Endothelial cell of umbilical vein (primary cell): ENCODE measurements around the gene H2AZ1. TPM values are rescaled to one million over a fixed set of nuclear protein-coding genes. Genes with fewer than 3 reads are reported as not detected.

Experiments used
- BruUV-seq: library from RNA; stranded (reverse); fragments of 400-500 nt; replicated peaks from 2 replicates; lab custom pipeline; 2021; lab: Mats Ljungman, UMichigan
- CTCF ChIA-PET: fragments of 300-600, 350-600 bp; sonication (Branson Sonifier 250); formaldehyde crosslinking; loops from one replicate; lab custom pipeline; 2021; ENCODE audit warnings: antibody characterized with exemption, inconsistent platforms; lab: Charles Lee
- POLR2A ChIA-PET: fragments of 300-600, 350-600 bp; sonication (Branson Sonifier 250); formaldehyde crosslinking; loops from one replicate; lab custom pipeline; 2021; ENCODE audit warnings: antibody characterized with exemption, inconsistent platforms; lab: Charles Lee
- DNase-seq: peaks from one replicate; pipeline ENCODE4 v3.0.0-alpha.2; 2011; ENCODE audit warnings: low read depth, low spot score
- FAIRE-seq: peaks from 2 replicates; lab custom pipeline; 2011; peaks lifted over from hg19 to GRCh38; lab: Jason Lieb, UNC
- H2AFZ ChIP-seq: 2 replicates; pipeline ENCODE4 v1.6.0; 2012; ENCODE audit warnings: low read depth, low read length, control low read depth, inconsistent platforms
- H3K27ac ChIP-seq: 2 replicates; pipeline ENCODE4 v1.5.1; 2011; ENCODE audit warnings: low read depth, mild to moderate bottlenecking, control low read depth, low read length, moderate library complexity; ENCODE audit not compliant: insufficient read depth
- H3K27me3 ChIP-seq, 2 experiments: 2 replicates each; pipeline versions ENCODE4 v1.6.0 to v1.6.1; 2011; ENCODE audit warnings: low read length in 2 of 2, mixed read lengths in 1 of 2; ENCODE audit not compliant: control insufficient read depth in 2 of 2, insufficient read depth in 2 of 2
- H3K36me3 ChIP-seq, 2 experiments: 2 replicates in 1 of 2; 3 replicates in 1 of 2; pipeline ENCODE4 v1.5.1; 2011; ENCODE audit warnings: low read length in 2 of 2, mild to moderate bottlenecking in 1 of 2, moderate library complexity in 1 of 2; ENCODE audit not compliant: control insufficient read depth in 2 of 2, insufficient read depth in 2 of 2; ENCODE audit errors: extremely low read depth in 1 of 2
- H3K4me1 ChIP-seq: 3 replicates; pipeline ENCODE4 v1.5.1; 2011; ENCODE audit warnings: mild to moderate bottlenecking, low read length; ENCODE audit not compliant: control insufficient read depth, insufficient read depth; ENCODE audit errors: extremely low read depth
- H3K4me2 ChIP-seq: 2 replicates; pipeline ENCODE4 v1.6.1; 2011; ENCODE audit warnings: low read length, control low read depth, mixed read lengths; ENCODE audit not compliant: insufficient read depth
- H3K4me3 ChIP-seq, 3 experiments: fragments of 200-600 bp in 1 of 3; sonication (generic), shearing (Covaris generic) in 1 of 3; replicated peaks in 1 of 3; 2 replicates each; pipeline ENCODE4 v1.5.1; 2011 to 2016; ENCODE audit warnings: control low read depth in 3 of 3, low read length in 3 of 3, mild to moderate bottlenecking in 2 of 3, inconsistent platforms in 1 of 3, low read depth in 1 of 3, moderate library complexity in 1 of 3; ENCODE audit not compliant: insufficient read depth in 1 of 3
- H3K79me2 ChIP-seq: 2 replicates; pipeline ENCODE4 v1.6.0; 2012; ENCODE audit warnings: low read length, inconsistent platforms; ENCODE audit not compliant: control insufficient read depth, insufficient read depth
- H3K9ac ChIP-seq: replicated peaks from 2 replicates; pipeline ENCODE3; 2011; ENCODE audit warnings: low read length, control low read depth; ENCODE audit not compliant: insufficient read depth; ENCODE audit errors: extremely low read depth
- H3K9me1 ChIP-seq: replicated peaks from 3 replicates; pipeline ENCODE4 v1.6.0; 2011; ENCODE audit warnings: mild to moderate bottlenecking, low read length; ENCODE audit not compliant: control insufficient read depth, insufficient read depth; ENCODE audit errors: extremely low read depth
- H3K9me3 ChIP-seq: replicated peaks from 2 replicates; pipeline ENCODE4 v1.5.1; 2012; ENCODE audit warnings: low read length, inconsistent platforms; ENCODE audit not compliant: control insufficient read depth, insufficient read depth
- H4K20me1 ChIP-seq: replicated peaks from 2 replicates; pipeline ENCODE3; 2011; ENCODE audit warnings: mild to moderate bottlenecking, low read length; ENCODE audit not compliant: control insufficient read depth, insufficient read depth; ENCODE audit errors: extremely low read depth
- CTCF ChIP-seq, 2 donors: IDR thresholded peaks; 1 replicate in 1 of 2; 2 replicates in 1 of 2; pipeline ENCODE4 v1.5.1; 2011; ENCODE audit warnings: low read length in 2 of 2, mild to moderate bottlenecking in 2 of 2, moderate library complexity in 2 of 2, control low read depth in 1 of 2, inconsistent platforms in 1 of 2, low read depth in 1 of 2; ENCODE audit not compliant: insufficient read depth in 1 of 2; ENCODE audit errors: extremely low read depth in 1 of 2
- EZH2 ChIP-seq: IDR thresholded peaks from 2 replicates; pipeline ENCODE4 v1.6.1; 2012; ENCODE audit warnings: borderline replicate concordance, low read depth, mild to moderate bottlenecking, moderate library complexity, low read length, inconsistent platforms; ENCODE audit not compliant: severe bottlenecking
- FOS ChIP-seq: IDR thresholded peaks from 2 replicates; pipeline ENCODE4 v1.6.1; 2011; ENCODE audit warnings: mild to moderate bottlenecking, low read length, moderate library complexity, borderline replicate concordance; ENCODE audit not compliant: insufficient read depth
- GATA2 ChIP-seq: IDR thresholded peaks from 2 replicates; pipeline ENCODE4 v1.7.0; 2011; ENCODE audit warnings: low read depth, mild to moderate bottlenecking, moderate library complexity, mixed read lengths, low read length; ENCODE audit not compliant: insufficient read length, insufficient read depth
- JUN ChIP-seq: IDR thresholded peaks from 2 replicates; pipeline ENCODE4 v1.6.1; 2011; ENCODE audit warnings: borderline replicate concordance, low read depth; ENCODE audit not compliant: insufficient read length, insufficient read depth
- MAX ChIP-seq: IDR thresholded peaks from 2 replicates; pipeline ENCODE4 v1.6.1; 2011; ENCODE audit not compliant: insufficient read depth, insufficient read length
- MYC ChIP-seq: IDR thresholded peaks from one replicate; pipeline ENCODE4 v1.6.1; 2011; ENCODE audit warnings: mild to moderate bottlenecking, low read depth, low read length
- POLR2A ChIP-seq: IDR thresholded peaks from 2 replicates; pipeline ENCODE4 v1.6.1; 2012; ENCODE audit warnings: low read depth, mild to moderate bottlenecking, control low read depth, low read length
- POLR2AphosphoS5 ChIP-seq: IDR thresholded peaks from 2 replicates; pipeline ENCODE4 v1.6.1; 2012; ENCODE audit warnings: low read depth, mild to moderate bottlenecking, control low read depth, low read length, moderate library complexity; ENCODE audit not compliant: insufficient read depth
- dilution Hi-C: fragments of 300-500 bp; cut with MboI; formaldehyde crosslinking; loops from one replicate; pipeline ENCODE4 v1.15.0; 2019; ENCODE audit warnings: low sequenced_read_pairs; ENCODE audit not compliant: extremely low pct_ligation_motif_present
- intact Hi-C: fragments of 100-400 bp; cut with micrococcal nuclease; formaldehyde crosslinking; loops from one replicate; pipeline ENCODE4 v1.10.0; 2022
- polyA plus RNA-seq, 4 experiments: library from polyadenylated mRNA; depleted of rRNA in 3 of 4; stranded (reverse) in 3 of 4; unstranded in 1 of 4; fragments of >200 nt; gene quantifications; 2 replicates each; pipeline versions ENCODE4 v1.2.1 to v1.2.3, GENCODE V29; 2011 to 2012; ENCODE audit warnings: missing spikeins in 1 of 4
- total RNA-seq: library from RNA; stranded (reverse); gene quantifications from 2 replicates; pipeline ENCODE4 v1.2.3, GENCODE V29; 2021

Gene H2AZ1
- total and polyA plus RNA-seq, 2 donors (not counting 3 experiments of a cell fraction or from before 2014, with no cell fraction given), result 682 to 715 TPM

DNA sequence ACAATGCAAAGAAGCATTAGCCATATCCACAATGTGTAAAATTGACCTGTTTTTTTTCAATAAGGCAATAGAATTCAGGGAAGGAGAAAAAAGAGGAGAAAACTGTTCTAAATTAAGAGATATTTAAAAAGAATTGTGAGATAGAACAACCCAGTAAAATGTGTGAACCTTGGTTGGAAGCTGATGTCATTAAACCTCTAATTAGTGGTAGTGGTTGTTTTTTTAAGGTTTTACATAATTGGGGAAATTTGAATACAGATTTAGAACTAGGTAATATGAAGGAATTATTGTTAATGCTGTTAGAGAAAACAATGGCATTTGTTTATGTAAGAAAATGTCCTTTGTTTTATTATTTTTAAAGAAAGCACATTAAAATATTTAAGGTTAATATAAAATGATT lies 15.1 kb upstream of the H2AZ1 start:
- no peaks in the 10 kb centered on the region for H3K27me3 ChIP-seq
- DNase-seq (no peak), FAIRE-seq (no peak)
- no peaks in the 10 kb centered on the region for H3K9me3 ChIP-seq
- no peak overlapping the region for H3K27ac ChIP-seq
- no peaks in the 10 kb centered on the region for H3K4me1 ChIP-seq
- no peaks in the 10 kb centered on the region for H3K36me3 ChIP-seq
- TF ChIP-seq GATA2 (no peak), CTCF (IDR thresholded peaks at IDR 0.05; ENCODE audit: extremely low read depth in 1 of 2, insufficient read depth in 1 of 2, low read depth in 1 of 2, low read length in 2 of 2) (no peak), MYC (no peak), EZH2 (no peak), POLR2AphosphoS5 (no peak), FOS (no peak), JUN (no peak), MAX (no peak), POLR2A (no peak)
- no peaks in the 10 kb centered on the region for H3K9me1 ChIP-seq
- no TSS peak for BruUV-seq
- intact Hi-C loops, result no loop called here
- ChIA-PET POLR2A (no interaction called here), CTCF (no interaction called here)
- H3K4me3 ChIP-seq, result no peak overlapping the region
- dilution Hi-C loops, result no loop called here
- no peak overlapping the region for H3K9ac ChIP-seq
- no peaks in the 10 kb centered on the region for H3K79me2 ChIP-seq
- no peaks in the 10 kb centered on the region for H4K20me1 ChIP-seq
- H3K4me2 ChIP-seq, result no peak overlapping the region
- H2AFZ ChIP-seq, result no peak overlapping the region
